Stimulated activated naive CD8-positive, alpha-beta T cell treated with anti-CD3 and anti-CD28 coated beads, Interleukin-15, Interleukin-2, amounts not matched to agents 100 U/mL and 50 U/mL, for 24 hours (primary cell): ENCODE results near the gene SORBS1.

Experiments used
- ATAC-seq: fragments of 150-1000 bp; cut with Tn5 transposase; one replicate; pipeline ENCODE4 v1.10.0; 2021
- DNase-seq: peaks from one replicate; pipeline ENCODE4 v3.0.0; 2021

SORBS1 gene

GRCh38 chr10:95539560-95540284 is 21.4 kb downstream of the SORBS1 start:
- ATAC-seq (no peak), DNase-seq (no peak)

DNA sequence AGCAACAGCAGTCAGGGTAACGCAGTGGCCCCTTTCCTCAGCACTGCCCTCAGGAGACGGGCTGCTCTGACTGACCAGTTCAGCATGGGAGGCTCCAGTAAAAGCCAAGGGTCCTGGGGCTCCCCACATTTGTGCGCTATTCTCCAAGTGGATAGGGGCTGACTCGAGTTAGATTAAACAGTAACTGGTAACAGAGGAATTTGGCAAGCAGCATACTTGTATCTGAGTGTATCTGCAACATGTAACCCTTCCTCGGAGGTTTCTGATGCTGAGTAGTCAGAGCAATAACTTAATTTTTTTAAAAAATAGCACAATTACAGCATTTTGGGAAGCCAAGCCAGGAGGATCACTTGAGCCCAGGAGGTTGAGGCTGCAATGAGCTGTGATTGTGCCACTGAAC is 22.8 kb downstream of the SORBS1 start:
- no peak for DNase-seq
- no peak for ATAC-seq

- ATAC-seq (no peak), DNase-seq (no peak)
Measured at GRCh38 chr10:95537542-95537927, 23.6 kb downstream of the SORBS1 start.

GRCh38 chr10:95536894-95537541 is 24.2 kb downstream of the SORBS1 start:
- ATAC-seq, result no peak
- DNase-seq, result no peak

- DNase-seq (no peak), ATAC-seq (no peak)
Measured at GRCh38 chr10:95536017-95536416, 25.2 kb downstream of the SORBS1 start.

- ATAC-seq (no peak), DNase-seq (no peak)
Measured at GRCh38 chr10:95535526-95535925, 25.6 kb downstream of the SORBS1 start.

GRCh38 chr10:95533590-95533989 is 27.6 kb downstream of the SORBS1 start:
- ATAC-seq (no peak), DNase-seq (no peak)

GRCh38 chr10:95532536-95532935 is 28.6 kb downstream of the SORBS1 start:
- no peak for DNase-seq

DNA sequence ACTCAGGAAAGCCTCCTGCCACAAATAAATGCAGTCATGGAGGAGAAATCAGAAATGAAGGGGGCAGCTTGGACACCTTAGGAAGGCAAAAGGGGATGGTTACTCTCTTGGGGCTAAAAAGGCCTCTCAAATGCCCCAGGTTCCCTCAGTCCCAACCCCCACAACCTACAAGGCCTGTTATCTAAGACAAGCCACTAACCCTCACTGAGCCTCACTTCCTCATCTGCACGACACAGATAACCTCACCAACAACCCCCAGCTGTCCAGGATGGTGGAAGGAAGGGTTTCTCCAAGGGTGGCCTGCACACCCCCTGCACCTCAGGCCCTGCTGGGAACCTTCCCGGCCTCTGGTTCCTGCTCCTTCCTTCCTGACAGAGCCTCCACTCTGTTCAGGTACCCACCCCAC is 29.2 kb downstream of the SORBS1 start:
- ATAC-seq (no peak), DNase-seq (no peak)

More at GRCh38 chr10:95532536-95532935, 28.6 kb downstream of the SORBS1 start:
- no peak for ATAC-seq

- ATAC-seq, result no peak
- no peak for DNase-seq
Measured at GRCh38 chr10:95531058-95531809, 29.9 kb downstream of the SORBS1 start.

GRCh38 chr10:95530561-95530960 is 30.6 kb downstream of the SORBS1 start:
- DNase-seq, result no peak
- no peak for ATAC-seq

GRCh38 chr10:95530029-95530428 is 31.1 kb downstream of the SORBS1 start:
- no peak for DNase-seq
- ATAC-seq, result no peak

DNA sequence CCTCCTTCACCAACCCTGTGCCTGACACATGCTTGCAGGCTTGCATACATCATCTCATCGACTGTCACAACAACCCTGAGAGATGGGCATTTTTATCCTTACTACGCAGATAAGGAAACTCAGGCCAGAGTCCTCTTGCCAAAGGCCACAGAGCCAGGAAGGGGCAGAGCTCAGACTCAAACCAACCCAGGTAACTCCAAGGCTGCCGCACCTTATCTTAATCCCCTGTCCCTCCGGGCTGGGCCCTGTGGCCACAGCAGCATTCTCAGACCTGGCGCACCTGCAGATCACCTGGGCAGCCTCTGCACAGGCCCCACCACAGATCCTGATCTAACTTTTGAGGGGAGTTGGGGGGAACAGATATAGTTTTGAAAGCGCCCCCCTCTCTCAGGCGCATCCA is 35.1 kb downstream of the SORBS1 start:
- ATAC-seq, result no peak
- no peak for DNase-seq

GRCh38 chr10:95525033-95525418 is 36.1 kb downstream of the SORBS1 start:
- no peak for ATAC-seq
- DNase-seq, result no peak

DNA sequence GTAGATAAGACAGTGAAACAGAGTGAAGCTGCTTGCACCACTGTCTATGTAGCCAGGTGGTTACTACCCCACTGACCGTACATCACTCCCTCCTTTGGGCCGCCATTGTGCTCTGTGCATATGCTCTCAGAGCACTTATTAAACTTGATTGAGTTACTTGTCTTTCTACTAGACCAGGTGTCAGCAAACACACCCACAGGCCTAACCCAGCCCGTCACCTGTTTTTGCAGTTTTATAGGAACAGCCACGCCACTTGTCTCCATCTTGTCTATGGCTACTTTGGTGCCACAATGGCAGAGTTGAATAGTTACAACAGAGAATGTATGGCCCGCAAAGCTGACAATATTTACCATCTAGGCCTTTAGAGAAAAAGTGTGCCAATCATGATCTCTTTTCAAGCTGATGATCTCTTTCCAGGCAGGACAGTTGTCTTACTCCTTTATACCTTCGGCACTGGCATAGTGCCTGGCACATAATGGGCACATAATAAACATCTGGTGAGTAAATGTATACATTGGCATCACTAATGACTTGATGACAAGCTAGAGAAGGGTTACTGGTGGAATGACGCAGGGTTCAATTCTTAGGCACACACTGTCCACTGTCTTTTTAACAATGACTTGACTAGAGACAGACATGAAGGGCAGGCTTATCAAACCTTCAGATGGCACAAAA is 36.7 kb downstream of the SORBS1 start:
- DNase-seq, result no peak
- no peak for ATAC-seq

- DNase-seq, result no peak
- no peak for ATAC-seq
Measured at GRCh38 chr10:95522117-95522516, 39.1 kb downstream of the SORBS1 start.

GRCh38 chr10:95520617-95521016 is 40.6 kb downstream of the SORBS1 start:
- DNase-seq (no peak), ATAC-seq (no peak)

DNA sequence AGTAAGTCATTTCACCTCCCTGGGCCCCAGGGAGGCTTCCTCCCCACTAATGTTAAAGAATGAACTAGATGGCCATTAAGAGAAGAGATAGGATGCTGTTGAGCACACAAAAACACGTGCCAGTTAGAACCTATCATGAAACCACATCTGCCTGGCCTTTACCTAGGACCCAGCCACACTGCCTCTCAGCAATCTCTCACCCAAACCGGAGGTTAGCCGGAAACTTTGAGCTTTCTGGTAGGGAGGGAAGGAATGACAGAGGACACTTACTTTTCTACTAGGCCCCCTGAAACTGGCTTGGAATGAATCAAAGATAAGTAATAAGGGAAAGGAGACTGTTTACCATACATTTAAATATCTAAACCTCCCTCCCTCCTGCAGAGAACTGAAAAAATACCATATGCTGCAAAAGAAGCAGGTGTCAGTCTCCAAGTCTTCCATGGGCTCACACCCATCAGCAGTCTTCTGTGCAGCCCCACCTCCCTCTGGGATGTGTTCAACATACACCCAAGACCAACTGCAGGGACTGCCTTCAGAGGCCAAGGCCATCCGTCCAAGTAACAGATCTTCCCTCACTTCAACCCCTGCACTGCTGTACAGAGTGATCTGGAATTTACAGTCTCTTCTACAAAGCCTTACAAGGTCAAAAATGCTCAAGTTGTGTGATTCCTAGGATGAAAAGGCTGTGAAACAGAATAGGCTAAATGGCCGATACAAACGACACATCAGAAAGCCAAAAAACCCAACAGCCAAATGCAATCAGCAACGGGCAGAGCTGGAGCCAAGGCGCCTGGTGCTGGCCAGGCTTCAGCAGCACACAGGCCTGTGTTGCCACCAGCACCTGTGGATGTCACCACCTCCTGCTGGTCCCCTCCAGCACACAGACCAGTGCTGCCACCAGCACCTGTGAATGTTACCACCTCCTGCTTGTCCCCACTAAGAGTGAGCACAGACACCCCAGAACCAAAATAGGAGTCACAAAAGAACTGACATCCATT is 42.4 kb downstream of the SORBS1 start:
- ATAC-seq (no peak), DNase-seq (no peak)

DNA sequence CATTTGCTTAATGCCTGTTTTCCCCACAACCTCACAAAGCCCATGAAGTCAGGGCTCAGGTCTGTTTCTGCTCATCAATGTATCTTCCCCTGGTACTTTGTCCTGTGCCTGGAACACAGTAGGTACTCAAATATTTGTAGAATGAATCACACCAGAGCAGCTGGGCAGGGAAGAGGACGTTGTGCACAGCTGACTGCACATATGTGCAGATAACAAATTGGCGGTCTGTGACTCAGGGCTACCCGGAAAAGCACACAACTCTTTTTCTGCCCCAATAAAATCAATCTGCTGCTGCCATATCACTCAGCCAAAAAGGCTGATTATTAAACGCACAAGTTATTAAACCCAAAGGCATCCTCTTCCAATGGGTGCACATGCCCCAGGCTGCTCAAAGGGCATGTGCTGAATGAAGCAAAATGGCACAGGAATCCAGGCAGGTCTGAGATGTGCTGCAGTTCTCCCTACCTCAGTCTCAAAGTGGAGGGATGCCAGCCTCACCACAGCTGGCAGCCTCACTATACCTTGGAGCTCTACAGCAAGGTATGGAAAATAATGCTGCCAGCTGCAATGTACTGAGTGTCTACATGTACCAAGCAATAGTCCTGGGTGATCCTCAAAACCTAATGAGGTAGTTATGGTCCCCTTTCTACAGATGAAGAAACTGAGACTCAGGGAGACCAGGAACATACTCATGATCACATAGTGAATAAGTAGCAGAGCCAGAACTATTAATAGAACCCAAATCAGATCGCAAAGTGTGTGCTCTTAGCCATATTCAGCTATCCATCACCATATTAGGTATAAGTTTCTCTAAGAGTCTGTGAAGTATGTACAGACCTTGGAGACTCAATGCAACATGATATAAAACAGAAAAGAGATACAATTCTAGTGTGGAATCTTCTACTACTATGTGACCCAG is 43.4 kb downstream of the SORBS1 start:
- ATAC-seq (no peak), DNase-seq (no peak)

DNA sequence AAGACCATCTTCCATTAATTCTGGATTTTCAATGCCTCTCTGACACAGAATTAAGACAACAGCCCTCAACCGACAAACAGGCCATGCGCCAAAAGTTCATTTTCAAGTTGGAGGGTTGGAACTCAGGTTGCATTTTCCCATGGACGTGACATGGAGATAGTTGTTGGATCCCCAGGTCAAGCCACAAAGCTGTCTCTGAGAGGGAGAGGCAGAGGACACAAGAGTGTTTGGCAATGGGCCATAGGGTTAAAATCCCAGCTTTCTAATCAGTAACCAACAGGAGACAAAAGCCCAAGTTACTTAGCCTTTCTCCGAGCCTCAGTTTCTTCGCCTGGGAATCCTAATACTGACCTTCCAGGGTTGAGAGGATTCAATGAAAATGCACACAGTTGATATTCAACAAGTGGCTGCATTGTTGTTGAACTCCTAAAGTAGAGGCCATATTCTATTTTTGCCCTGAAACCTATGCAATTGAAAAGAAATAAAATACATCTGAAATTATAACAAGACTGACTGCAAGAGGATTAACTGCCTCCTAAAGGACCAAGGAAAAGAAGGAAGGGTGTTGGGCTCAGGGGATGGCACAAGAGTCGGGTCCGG is 44.3 kb downstream of the SORBS1 start:
- ATAC-seq (no peak), DNase-seq (no peak)
